ENCODE measurements around the gene PHACTR1.

PHACTR1 gene

GRCh38 chr6:12844284-12845223 is 128.0 kb downstream of the PHACTR1 start:
- FAIRE-seq, result peak; percentile 76

GRCh38 chr6:12845224-12846004 is 128.8 kb downstream of the PHACTR1 start:
- DNase-seq (ENCODE audit: insufficient read length, low spot score) (no peak), FAIRE-seq (no peak)

More at GRCh38 chr6:12844284-12845223, 128.0 kb downstream of the PHACTR1 start:
- DNase-seq (ENCODE audit: insufficient read length, low spot score), result peak; percentile 26

GRCh38 chr6:12848964-12849808 is 132.6 kb downstream of the PHACTR1 start:
- DNase-seq (ENCODE audit: insufficient read length, low spot score) (no peak), FAIRE-seq (no peak)

GRCh38 chr6:12849809-12850198 is 133.2 kb downstream of the PHACTR1 start:
- FAIRE-seq (no peak), DNase-seq (ENCODE audit: insufficient read length, low spot score) (no peak)

- FAIRE-seq (no peak), DNase-seq (ENCODE audit: insufficient read length, low spot score) (no peak)
These were observed 134.6 kb downstream of the PHACTR1 start for GRCh38 chr6:12851123-12851695.

GRCh38 chr6:12861603-12862002 is 145.0 kb downstream of the PHACTR1 start:
- no peak for FAIRE-seq
- DNase-seq (ENCODE audit: insufficient read length, low spot score), result no peak

- DNase-seq (ENCODE audit: insufficient read length, low spot score), result no peak
- no peak for FAIRE-seq
These were observed 148.6 kb downstream of the PHACTR1 start for GRCh38 chr6:12865117-12865516.

GRCh38 chr6:12865671-12866181 is 149.2 kb downstream of the PHACTR1 start:
- DNase-seq (ENCODE audit: insufficient read length, low spot score), result no peak
- no peak for FAIRE-seq

- DNase-seq (ENCODE audit: insufficient read length, low spot score) (no peak), FAIRE-seq (no peak)
These were observed 150.0 kb downstream of the PHACTR1 start for GRCh38 chr6:12866422-12867029.

GRCh38 chr6:12869816-12870432 is 153.4 kb downstream of the PHACTR1 start:
- no peak for FAIRE-seq
- DNase-seq (ENCODE audit: insufficient read length, low spot score), result no peak

- FAIRE-seq (no peak), DNase-seq (ENCODE audit: insufficient read length, low spot score) (no peak)
These were observed 157.1 kb downstream of the PHACTR1 start for GRCh38 chr6:12873691-12874090.

- FAIRE-seq (no peak), DNase-seq (ENCODE audit: insufficient read length, low spot score) (no peak)
These were observed 158.5 kb downstream of the PHACTR1 start for GRCh38 chr6:12875051-12875450.

GRCh38 chr6:12878741-12879140 is 162.2 kb downstream of the PHACTR1 start:
- FAIRE-seq (no peak), DNase-seq (ENCODE audit: insufficient read length, low spot score) (no peak)

- FAIRE-seq (no peak), DNase-seq (ENCODE audit: insufficient read length, low spot score) (no peak)
These were observed 166.3 kb downstream of the PHACTR1 start for GRCh38 chr6:12882761-12883290.

GRCh38 chr6:12884983-12885382 is 168.4 kb downstream of the PHACTR1 start:
- no peak for FAIRE-seq
- DNase-seq (ENCODE audit: insufficient read length, low spot score), result no peak

- DNase-seq (ENCODE audit: insufficient read length, low spot score), result no peak
- no peak for FAIRE-seq
These were observed 170.6 kb downstream of the PHACTR1 start for GRCh38 chr6:12886961-12887775.

GRCh38 chr6:12890171-12890790 is 173.7 kb downstream of the PHACTR1 start:
- no peak for FAIRE-seq
- no peak for DNase-seq (ENCODE audit: insufficient read length, low spot score)

- DNase-seq (ENCODE audit: insufficient read length, low spot score) (no peak), FAIRE-seq (no peak)
These were observed 175.0 kb downstream of the PHACTR1 start for GRCh38 chr6:12891595-12891994.
